WI38 (cell line): ENCODE data around the gene MAP3K14.
"Not testable (repeated sequence)": the region's sequence is repeated elsewhere in the genome, so short reads cannot be mapped to it uniquely, and the experiment has no call there.

Source experiments
- H3K4me3 ChIP-seq: 2 replicates; pipeline ENCODE4 v1.5.1; 2011; ENCODE audit warnings: low read depth, mild to moderate bottlenecking, control low read depth, low read length
- TF ChIP-seq, protein P1 (sequence below): IDR thresholded peaks from 2 replicates; pipeline ENCODE4 v1.5.1; 2012; ENCODE audit warnings: low read depth, mild to moderate bottlenecking, control low read depth, low read length

MAP3K14 gene

GRCh38 chr17:45257115-45257514, 59.7 kb downstream of the MAP3K14 start:
- no peak overlapping the region for H3K4me3 ChIP-seq
- TF ChIP-seq, protein P1, sequence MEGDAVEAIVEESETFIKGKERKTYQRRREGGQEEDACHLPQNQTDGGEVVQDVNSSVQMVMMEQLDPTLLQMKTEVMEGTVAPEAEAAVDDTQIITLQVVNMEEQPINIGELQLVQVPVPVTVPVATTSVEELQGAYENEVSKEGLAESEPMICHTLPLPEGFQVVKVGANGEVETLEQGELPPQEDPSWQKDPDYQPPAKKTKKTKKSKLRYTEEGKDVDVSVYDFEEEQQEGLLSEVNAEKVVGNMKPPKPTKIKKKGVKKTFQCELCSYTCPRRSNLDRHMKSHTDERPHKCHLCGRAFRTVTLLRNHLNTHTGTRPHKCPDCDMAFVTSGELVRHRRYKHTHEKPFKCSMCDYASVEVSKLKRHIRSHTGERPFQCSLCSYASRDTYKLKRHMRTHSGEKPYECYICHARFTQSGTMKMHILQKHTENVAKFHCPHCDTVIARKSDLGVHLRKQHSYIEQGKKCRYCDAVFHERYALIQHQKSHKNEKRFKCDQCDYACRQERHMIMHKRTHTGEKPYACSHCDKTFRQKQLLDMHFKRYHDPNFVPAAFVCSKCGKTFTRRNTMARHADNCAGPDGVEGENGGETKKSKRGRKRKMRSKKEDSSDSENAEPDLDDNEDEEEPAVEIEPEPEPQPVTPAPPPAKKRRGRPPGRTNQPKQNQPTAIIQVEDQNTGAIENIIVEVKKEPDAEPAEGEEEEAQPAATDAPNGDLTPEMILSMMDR, result no peak

- TF ChIP-seq, protein P1, result no peak
- H3K4me3 ChIP-seq, result no peak overlapping the region
Measured at GRCh38 chr17:45256114-45256966, 60.5 kb downstream of the MAP3K14 start.

GRCh38 chr17:45255358-45255757, 61.5 kb downstream of the MAP3K14 start:
- TF ChIP-seq, protein P1, result no peak
- no peak overlapping the region for H3K4me3 ChIP-seq

GRCh38 chr17:45253879-45254278, 62.9 kb downstream of the MAP3K14 start:
- no peak overlapping the region for H3K4me3 ChIP-seq
- TF ChIP-seq, protein P1, result no peak

DNA sequence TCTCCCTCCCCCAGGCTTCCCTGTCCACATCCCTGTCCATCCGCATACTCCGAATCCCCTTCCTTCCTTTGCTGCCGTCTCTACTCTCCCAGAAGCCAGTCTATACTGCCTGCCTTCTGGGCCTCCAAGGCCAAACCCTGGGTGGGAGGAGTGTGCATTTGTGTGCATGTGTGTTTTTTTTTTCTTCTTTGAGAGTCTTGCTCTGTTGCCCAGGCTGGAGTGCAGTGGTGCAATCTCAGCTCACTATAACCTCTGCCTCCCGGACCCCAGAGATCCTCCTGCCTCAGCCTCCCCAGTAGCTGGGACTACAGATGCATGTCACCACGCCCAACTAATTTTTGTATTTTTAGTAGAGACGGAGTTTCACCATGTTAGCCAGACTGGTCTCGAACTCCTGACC, 63.6 kb downstream of the MAP3K14 start:
- H3K4me3 ChIP-seq, result not testable (repeated sequence)

- no peak overlapping the region for H3K4me3 ChIP-seq
- TF ChIP-seq, protein P1, result no peak
Measured at GRCh38 chr17:45251931-45252330, 64.9 kb downstream of the MAP3K14 start.

- TF ChIP-seq, protein P1, result no peak
Measured at GRCh38 chr17:45248132-45248957, 68.5 kb downstream of the MAP3K14 start.

More at GRCh38 chr17:45248132-45248957, 68.5 kb downstream of the MAP3K14 start:
- peak overlapping the region; percentile 60 for H3K4me3 ChIP-seq
